HG02610 (cell line): Measurements from ENCODE around the gene NES.

ENCODE experiments used
- ATAC-seq: cut with Tn5 transposase; IDR thresholded peaks from one replicate; pipeline ENCODE4 v1.9.1; 2021; ENCODE audit warnings: mild to moderate bottlenecking, moderate library complexity; ENCODE audit not compliant: unreplicated experiment

Gene NES

DNA sequence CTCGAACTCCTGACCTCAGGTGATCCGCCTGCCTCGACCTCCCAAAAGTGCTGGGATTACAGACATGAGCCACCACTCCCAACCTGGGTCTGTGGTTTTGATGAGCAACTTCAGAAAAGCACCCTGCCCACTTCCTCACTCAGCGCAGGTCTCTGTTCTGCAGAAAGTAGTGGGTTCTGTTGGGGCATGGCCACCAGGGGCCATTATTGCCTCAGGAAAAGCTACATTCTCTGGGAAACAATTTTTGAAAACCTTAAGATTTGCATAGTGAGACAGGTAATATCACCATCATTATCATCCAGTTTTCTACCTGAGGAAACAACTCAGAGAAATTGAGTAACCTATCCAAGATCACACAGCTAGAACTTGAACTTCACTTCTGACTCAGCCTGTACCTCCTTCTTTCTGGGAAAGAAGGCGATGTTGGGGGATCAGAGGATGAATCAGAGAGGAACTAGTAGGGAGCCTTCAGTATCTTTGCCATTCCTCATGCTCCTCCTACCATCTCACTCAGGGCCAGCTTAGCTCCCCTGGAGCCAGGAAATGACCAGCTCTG, 7.1 kb upstream of the NES start:
- ATAC-seq, result no peak

DNA sequence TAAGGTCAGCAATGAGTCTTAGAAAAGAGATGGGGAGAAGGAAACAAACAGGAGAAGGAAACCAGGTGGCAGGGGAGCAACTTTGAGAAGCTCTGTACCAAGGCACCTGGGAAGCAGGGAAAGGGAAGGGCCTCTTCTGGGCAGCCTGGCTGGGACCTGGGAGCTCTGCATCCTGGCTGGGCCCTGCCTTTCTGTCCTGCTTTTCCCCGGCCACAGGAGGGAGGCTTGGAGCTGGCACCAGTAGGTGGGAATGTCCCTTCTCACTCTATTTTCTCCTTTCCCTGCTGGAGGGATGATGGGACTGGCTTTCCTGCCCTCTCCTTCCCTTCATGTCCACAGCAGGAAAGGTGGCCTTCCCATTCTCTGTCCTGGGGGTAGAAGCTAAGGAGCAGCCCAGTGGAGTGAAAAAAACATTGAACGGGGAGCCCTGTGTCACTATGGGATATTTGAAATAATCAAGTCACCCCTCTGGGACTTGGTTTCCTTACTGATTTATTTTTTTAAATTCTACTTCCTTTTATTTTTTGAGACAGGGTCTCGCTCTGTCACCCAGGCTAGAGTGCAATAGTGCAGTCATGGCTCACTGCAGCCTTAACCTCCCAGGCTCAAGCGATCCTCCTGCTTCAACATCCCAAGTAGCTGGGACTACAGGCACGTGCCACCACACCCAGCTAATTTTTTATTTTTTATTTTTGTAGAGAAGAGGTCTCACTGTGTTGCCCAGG, 5.1 kb upstream of the NES start:
- ATAC-seq, result no peak

DNA sequence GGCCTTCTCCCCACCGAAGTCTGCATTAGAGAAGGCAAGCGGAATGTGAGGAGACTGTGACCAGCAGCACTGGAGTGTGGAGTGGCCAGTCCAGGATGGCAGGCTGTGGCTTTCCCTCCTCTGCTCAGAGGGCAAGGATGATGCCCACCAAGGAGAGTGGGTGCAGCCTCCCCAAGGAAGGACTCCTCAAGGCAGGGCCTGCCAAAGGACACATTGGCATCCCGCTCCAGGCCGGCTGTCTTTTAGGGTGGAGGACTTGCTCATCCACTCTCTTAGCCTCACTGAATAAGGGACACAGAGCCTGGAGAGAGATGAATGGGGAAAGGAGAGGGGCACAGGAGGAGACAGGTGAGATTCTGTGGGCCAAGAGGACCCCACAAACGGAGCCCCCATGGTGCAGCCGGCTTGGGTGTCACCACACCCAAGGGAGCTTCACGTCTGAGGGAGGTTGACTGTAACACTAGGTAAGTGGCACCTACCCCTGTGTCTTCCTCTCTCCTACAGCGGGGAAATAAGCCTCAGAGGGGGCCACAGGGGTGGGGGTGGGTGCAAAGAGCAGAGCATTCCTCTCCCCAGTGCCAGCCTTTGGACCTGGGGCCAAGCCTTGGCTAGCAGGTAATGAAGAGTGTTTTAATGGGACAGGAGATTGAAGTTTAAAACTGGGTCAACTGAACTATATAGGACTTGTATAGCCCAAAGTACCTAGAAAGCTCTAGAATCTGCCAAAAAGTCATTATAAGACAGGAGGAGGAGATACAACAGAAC, 4.2 kb upstream of the NES start:
- ATAC-seq, result no peak

DNA sequence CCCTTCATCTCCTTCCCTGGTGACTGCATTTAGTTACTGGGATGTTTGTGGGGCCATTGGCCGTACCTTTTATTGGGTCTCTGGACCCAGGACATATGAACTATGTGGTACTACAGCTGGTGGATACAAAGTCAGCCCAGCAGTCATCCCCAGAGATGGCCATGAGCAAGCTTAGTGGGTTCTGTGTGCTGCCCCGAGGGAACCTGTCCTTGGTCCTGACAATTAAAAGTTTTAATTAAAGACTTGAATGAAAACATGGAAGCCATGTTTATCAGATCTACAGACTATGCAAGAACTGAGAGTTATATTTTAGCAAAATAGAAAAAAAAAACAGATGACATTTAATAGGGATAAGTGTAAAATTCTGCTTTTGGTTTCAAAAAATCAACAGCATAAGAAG, 2.8 kb upstream of the NES start:
- ATAC-seq, result no peak

DNA sequence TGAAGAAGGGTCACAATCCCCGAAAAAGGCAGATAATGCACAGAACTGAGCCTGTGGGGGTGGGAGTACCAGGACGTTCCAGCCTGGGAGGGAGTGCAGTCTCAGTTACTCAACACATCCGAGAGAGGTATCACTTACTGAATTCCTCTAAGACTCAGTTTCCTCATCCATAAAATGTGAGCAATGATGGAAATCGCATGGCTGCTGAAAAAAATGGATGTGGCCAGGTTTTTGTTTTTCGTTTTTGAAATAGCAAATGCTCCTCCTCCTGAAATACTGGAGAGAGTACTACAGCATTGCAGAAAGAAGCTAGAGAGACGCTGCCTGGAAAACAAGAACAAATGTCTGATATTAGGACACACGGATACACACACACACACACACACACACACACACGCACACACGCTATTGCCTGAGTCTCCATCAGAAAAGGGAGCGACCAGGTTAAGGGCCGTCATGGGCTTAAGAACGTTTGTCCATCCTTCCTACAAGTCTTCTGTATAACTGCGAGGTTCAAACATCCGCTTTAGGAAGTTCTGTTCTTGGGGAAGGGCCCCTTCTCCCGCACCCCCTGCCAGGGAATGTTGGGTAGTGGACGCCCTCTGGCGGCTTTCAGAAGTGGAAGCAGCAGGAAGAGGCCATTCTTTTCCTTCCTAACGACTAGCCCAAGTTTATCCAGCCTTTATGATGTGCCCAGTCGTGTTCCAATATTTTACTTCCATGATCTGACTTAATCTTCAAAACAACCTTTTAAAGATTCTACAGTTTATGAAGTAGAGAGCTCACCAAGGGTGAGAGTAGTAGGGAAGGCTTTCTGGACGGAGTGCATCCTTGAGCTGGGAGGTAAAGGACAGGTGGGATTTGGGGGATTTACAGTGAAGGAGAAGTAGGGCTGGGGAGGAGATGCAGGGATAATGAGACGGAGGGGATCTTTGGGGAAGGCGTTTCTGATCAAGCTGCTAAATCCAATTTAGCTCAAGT, 699 bp upstream of the NES start:
- no peak for ATAC-seq

DNA sequence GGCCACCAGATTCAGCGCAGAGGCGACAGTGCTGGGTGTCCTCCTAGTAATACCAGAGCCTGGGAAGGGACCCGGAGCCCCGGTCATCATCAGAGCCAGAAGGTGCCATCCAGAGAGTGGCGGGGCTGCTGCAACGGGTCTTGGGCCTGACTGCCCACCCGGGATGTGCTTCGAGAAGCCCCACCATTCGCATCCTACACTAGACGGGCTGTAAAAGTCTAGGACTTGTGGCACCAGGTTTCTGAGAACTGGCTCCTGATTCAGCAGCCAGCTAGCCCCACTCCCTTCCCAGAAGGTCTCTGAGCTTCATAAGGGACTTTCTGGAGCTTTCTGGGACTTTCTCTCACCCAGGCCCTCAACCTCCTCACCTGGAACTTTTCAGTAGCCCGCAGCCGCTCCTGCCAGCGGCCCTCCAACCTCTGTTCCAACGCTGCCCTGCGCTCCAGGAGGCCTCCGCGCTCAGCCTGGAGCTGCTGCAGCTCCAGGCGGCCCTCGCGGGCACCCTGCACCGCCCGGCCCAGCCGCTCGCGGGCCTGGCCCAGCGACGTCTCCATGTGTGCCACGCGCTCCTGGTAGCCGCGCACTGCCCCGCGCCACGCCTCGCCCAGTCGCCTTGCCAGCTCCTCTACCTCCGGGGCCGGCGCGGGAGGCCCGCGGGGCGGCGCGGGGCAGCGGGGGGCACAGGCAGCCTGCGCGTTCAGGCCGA, 940 bp downstream of the NES start:
- ATAC-seq, result no peak

DNA sequence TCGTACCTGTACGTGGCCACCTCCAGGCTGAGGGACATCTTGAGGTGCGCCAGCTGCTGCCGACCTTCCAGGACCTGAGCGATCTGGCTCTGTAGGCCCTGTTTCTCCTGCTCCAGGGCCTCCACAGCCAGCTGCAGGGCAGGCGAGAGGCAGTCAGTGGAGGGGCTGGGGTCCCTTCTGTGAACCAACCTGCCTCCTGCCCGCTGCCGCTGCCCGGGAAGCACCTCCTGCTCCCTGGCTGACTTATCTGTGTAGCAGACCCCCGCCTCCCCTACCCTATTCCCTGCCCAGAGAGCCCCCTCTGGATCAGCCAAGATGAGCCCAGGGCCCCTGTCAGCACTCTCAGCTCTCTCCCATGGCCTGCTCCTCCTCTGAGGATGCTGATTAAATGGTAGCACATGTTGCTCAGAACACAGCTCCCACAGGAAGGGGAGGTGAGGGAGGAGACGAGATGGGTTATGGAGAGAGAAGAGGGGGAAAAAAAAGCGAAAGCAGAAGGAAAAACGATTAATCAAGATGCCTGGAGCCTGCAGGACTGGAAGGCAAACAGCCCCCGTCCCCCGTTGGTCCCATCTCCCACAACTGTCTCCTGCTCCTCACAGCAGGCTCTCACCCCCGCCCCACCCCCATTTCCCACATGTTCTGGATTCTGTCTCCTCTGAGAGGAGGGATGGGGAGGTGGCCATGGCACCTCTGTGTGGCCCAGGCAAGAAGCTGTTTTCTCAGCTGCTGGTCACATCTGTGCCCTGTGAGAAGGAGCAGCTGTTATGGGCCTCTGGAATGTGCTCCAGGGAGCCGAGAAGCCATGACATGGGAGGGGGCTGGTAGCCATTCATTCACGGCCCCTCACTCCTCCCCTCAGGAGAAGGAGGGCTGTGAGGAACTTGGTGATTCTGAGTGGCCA, 1.7 kb downstream of the NES start:
- ATAC-seq, result no peak

DNA sequence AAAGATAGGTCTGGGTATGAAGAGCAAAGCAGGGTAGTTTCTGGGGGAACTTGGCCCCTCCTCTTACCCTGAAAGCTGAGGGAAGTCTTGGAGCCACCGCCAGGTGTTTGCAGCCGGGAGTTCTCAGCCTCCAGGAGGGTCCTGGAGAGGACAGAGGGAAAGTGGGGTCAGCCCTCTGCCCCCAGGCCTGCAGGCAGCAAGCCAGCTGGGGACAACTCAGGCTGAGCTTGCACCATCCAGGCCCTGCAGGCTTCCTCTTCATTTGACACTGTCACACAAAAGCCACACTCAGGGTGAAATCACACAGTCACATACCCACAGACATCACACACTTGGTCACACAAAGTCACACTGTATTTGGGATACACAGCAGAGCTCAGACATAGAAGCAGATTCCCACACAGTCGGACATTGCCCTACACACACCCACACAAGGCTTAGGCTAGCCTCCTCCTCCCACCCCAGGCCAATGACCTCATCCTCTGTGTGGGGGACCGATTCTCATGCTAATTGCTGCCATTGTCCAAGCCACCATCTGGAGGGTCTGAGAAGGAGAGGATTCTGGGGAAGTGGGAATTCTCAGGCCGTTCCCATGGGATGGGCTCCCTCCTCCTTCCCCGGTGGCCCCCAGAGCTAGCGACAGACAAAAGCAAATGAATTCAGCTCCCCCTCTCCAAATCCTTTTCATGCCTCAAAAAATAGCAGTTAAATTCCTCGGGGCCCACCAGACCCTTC, 3.7 kb downstream of the NES start:
- ATAC-seq, result no peak

DNA sequence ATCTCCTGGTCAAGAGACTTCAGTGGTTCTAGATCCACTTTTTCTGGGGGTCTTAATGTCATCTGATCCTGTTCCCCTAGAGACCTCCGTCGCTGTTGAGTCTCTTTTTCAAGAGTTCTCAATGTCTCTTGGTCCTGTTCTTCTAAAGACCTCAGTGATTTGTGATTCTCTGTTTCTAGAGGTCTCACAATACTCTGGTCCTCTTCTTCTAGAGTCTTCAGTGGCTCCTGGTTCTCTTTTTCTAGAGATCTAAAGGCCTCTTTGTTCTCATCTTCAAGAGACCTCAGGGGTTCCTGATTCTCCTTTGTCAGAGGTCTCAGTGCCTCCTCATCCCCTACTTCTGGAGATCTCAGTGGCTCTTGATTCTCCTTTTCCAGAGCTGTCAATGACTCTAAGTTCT, 5.4 kb downstream of the NES start:
- ATAC-seq, result no peak

DNA sequence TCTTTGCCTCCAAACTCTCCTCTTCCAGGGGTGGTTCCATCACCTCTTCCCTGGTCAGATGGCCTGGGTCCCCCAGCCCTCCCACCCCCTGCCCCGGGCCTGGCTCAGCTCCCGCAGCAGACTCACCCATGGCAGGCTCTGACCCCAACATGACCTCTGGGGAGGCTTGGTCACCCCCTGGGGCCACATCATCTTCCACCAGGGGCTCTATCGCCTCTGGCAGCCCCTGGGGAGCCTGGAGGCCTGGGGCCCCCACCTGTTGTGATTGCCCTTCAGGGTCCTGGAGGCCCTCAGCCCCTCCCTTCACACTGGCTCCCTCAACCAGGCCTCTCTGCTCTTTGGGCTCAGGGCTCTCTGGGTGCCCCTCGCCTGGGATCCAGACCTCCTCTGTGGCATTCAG, 6.4 kb downstream of the NES start:
- ATAC-seq, result no peak

DNA sequence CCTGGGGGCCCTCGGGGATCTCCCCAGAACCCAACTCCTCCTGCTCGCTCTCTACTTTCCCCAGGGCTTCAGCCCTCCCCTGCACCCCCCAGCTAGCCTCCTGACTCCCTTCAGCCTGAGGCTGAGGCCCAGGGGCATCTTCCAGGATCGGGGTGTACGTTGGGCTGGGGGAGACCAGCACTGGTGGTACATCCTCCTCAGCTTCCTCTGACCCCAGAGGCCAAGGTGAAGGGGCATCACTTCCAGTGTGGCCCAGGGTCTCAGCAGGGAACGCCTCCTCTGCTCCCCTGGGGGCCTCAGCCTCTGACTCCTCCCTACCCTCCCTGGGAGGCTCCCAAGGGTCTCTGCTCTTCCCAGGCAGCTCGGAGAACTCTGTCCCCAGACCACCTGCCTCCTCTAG, 6.8 kb downstream of the NES start:
- ATAC-seq, result no peak

DNA sequence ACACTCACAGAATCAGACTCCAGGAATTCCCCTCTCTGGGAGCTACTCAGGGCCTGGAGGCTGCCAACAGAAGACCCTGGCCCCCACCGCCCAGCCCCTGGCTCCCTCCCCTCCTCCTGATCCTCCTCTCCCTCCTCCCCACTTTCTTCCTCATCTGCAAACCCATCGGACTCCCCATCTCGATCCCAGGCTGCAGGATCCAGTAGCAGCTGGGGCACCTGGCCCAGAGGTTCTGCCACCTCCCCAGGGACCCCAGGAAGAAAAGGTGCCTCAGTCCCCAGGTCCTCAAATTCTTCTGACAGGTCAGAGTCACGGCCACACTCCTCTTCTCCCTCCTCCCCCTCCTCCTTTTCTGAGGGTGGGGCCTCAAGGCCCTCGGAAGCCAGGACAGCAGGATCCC, 7.4 kb downstream of the NES start:
- no peak for ATAC-seq

DNA sequence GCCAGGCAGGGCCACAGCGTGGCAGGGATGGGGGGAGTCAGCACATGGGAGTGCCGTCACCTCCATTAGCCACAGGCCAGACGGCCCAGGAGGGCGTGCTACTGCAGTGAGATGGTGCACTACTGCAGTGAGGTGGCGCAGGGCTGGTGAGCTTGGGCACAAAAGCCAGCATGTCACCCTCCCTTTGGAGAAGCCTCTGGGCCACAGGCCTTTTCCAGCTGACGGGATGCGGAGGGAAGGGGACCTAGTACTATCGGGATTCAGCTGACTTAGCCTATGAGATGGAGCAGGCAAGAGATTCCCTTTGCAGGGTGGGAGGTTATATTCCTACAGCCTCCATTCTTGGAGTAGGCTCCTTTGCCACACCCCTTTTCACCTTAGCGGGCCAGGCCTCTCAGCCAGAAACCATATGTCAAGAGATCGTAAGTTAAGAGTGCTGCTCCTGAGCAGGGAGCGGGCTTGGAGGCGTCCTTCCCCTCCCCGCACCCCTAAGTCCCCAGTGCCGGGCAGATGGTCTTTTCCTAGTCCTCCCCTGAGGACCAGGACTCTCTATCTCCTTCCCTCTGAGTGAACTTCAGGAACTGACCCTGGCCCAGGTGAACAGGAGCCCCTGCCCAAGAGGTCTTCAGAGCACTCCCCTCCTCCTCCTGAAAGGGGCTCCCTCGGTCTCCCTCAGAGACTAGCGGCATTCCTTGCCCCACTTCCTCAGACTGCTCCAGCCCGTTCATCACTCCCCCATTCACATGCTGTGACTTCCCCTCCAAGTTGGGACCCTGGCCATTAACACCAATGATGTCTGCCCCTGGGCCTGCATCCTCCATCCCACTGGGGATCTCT, 8.2 kb downstream of the NES start:
- ATAC-seq, result no peak

DNA sequence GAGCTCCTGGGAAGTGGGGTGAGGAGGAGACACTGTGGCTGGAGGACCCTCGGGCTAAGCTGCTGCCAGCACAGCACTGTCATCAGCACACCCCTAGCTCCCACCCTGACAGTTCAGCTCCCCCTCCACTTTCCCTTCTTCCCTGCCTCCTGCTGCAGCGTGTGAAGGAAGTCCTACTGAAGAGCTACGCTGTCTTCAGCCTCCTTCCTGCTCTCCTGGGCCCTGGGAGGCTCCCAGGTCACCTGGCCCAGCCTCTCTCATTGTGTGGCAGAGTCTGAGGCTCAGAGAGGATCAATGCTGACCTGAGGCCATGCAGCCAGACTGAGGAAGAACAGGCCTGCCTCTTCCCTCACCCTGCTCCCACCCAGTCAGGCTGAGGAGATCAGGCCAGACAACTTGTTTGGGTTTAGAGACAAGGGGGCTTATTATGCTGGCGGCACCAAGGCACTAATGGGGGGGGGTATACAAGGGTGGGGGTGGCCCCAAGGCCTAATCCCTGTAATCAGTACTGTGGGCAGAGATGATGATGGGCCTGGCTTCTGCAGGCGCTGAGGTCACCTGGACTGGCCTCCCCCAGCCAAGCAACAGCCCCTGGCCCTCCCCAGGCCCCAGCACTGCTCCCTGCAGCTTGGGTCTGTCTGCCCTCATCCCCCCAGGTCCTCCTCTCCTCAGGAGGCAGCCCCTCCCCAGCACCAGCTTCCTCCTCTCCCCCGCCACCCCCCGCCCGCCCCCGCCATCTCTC, 9.1 kb downstream of the NES start:
- ATAC-seq, result no peak

DNA sequence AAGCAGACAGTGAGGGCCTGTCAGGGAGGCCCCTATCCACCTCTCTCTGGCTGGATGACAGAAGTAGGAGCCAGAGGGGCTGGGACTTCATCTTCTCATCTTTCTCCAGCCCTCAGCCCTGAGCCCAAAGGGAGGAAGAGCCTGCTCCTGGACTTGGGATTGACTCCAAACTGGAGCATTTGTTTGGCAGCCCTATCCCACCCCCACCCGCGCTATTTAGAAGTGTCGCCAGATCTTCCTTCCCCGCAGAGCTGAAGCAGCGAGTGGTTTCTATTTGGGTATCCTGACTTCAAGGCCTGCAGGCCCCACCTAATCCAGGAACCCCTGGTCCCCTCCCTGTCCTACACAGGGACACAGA, 9.6 kb downstream of the NES start:
- no peak for ATAC-seq

DNA sequence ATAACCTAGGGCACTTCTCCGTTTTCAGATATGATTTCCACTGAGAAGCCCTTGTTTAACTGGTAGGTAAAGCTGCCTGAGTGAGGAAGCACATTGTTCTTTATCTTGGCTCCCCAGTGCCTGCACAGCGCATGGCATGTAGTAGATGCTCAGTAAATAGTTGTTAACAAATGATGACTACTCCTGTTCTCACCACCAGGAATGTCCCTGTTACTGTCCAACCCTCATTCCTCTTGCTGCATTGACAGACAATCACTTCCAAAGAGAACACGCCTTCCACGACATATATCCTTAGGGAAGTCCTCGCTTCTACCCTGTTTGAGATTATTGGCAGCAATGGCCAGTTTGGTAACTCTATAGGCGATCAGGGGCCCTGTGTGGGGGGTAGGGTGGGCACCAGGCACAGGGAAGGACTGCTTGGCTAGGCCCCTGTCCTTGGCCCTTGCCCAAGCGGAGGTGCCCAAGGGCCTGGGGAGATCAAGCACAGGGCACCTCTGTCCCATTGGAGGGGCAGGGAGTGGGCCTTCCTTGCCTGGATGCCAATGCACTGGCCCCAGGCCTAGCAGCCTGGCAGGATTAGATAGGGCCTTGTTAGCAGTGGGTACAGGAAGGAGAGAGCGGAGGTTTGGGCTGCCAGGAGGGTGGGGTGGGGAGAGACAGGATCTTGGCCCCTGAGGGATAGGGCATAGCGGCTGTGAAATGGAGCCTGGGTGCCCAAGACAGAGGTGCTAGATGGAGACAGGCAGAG, 10.2 kb downstream of the NES start:
- no peak for ATAC-seq

DNA sequence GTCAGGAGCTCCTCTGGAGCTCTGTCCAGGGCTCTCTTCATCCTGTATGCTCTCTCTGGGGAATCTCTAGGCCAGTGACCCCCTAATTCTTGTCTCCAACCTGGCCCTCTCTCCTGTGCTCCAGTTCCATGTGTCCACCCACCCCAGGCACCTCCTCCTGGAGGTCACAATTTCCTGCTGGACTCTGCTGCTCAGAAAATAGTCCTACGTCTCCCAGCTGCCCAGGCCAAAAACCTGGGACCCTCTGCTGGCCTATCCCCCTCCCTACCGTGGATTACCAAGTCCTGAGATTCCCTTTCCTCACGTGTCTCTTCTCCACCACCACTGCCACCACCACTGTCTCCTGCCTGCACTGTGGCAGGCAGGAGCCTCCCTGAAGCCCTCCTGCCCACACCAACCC, 11.7 kb downstream of the NES start:
- ATAC-seq, result no peak
